Mammary epithelial cell (primary cell): ENCODE data around the gene SUSD3.

ENCODE experiments used
- EZH2 ChIP-seq: IDR thresholded peaks from 2 replicates; pipeline ENCODE4 v1.6.1; 2012; ENCODE audit warnings: low read length, inconsistent platforms, borderline replicate concordance
- TF ChIP-seq, protein P1 (sequence below), 2 donors: IDR thresholded peaks in 1 of 2; conservative IDR thresholded peaks in 1 of 2; 2 replicates each; pipeline ENCODE4 v1.5.1; 2011 to 2012; ENCODE audit warnings: inconsistent platforms in 2 of 2, low read length in 2 of 2, mild to moderate bottlenecking in 2 of 2, control low read depth in 1 of 2, low read depth in 1 of 2; ENCODE audit not compliant: insufficient read depth in 1 of 2; ENCODE audit errors: extremely low read depth in 1 of 2

DNA sequence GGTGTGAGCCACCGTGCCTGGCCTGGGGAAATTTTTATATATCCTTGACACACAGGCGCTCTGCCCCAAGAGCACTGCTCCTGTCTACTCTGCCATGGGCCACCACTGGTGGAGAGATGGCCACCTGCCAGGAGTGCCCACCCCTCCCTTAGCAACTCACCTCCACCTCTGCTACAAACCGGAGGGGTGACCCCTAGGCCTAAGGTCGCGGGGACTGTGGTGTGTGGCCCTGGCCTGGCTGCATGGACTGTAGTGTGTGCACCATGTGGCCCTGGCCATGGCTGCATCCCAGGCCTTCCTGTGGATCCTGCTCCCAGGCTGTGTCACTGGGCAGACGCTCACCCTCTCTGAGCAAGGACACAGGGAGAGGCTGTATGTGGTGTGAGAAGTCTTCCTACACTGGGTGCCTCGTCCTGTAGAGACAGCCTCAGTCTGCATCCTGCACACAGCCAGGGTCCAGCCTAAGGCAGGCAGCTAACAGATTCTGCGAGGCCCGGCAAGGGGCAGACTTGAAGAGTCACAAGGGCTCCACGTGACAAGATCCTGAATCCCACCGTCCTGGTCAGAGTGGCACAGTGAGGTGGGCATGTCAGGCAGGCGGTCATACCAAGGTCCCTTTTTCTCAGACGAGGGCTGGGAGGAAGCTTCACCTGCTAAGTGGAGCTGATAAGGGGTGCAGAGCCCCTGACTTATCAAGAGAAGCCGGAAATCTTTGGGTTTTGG lies 65.2 kb downstream of the SUSD3 start:
- TF ChIP-seq, protein P1, sequence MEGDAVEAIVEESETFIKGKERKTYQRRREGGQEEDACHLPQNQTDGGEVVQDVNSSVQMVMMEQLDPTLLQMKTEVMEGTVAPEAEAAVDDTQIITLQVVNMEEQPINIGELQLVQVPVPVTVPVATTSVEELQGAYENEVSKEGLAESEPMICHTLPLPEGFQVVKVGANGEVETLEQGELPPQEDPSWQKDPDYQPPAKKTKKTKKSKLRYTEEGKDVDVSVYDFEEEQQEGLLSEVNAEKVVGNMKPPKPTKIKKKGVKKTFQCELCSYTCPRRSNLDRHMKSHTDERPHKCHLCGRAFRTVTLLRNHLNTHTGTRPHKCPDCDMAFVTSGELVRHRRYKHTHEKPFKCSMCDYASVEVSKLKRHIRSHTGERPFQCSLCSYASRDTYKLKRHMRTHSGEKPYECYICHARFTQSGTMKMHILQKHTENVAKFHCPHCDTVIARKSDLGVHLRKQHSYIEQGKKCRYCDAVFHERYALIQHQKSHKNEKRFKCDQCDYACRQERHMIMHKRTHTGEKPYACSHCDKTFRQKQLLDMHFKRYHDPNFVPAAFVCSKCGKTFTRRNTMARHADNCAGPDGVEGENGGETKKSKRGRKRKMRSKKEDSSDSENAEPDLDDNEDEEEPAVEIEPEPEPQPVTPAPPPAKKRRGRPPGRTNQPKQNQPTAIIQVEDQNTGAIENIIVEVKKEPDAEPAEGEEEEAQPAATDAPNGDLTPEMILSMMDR (conservative IDR thresholded peaks at IDR 0.05 in 1 of 2, IDR thresholded peaks at IDR 0.05 in 1 of 2; ENCODE audit: extremely low read depth in 1 of 2, insufficient read depth in 1 of 2, low read depth in 1 of 2, low read length in 2 of 2) = no peak
- no peak for TF ChIP-seq EZH2
